Stimulated activated CD4-positive, alpha-beta T cell treated with anti-CD3 and anti-CD28 coated beads, Interleukin-1b, Interleukin-23, amount 100 ng/mL, for 24 hours (primary cell): ENCODE data around the gene TGM1.

Experiments used
- DNase-seq, 4 experiments: peaks; one replicate each; pipeline ENCODE4 v3.0.0-alpha.2; 2020; ENCODE audit warnings: low read depth in 4 of 4, low spot score in 1 of 4

TGM1 gene

GRCh38 chr14:24292118-24292807 is 29.3 kb upstream of the TGM1 start:
- no peak for DNase-seq

DNA sequence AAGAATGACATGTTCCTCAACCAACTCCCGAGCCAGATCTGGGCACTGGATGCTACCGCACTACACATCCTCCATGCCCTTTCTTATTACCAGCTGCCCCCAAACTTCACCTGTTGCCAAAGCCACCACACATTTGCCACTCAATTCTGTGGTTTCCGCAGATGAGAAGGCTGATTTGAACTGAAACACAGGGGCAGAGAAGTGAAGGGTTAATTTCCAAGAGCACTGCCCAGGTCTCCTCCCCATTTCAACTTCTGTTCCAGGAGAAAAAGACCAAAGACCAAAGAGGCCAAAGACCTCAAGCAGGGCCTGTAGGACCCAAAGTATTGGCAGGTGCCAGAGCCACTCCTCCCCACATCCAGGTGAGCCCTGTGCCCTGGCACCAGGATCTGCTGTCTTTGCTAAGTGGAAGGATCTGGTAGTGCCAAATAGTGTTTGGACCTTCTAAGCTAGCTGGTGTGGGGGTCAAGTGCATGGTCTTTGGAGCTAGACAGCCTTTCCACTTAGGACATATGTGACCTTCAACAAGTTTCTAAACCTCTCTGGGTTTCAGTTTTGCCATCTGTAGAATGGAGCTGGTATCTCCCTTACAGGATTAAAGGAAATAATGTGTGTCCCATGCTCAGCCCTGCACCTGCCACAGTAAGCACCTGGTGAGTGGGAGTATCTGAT is 28.6 kb upstream of the TGM1 start:
- DNase-seq = no peak

DNA sequence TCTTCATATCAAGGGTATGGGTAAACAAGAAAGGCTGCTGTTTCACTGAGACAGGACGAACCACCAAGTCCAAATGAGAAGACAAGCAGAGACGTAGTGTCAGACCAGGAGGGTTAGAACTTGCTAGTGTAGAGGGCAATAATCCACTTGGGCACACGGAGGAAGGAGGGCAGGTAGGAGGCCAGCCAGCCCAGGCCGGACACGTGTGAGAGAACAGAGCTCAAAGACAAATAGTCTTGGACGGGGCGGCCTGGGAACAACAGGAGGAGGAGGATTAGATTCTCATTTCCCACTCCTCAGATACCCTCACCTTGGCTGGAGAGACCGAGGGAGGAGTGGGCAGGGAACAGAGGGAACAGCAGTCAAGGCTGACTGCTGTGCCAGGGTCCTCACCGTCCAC is 27.8 kb upstream of the TGM1 start:
- no peak for DNase-seq

DNA sequence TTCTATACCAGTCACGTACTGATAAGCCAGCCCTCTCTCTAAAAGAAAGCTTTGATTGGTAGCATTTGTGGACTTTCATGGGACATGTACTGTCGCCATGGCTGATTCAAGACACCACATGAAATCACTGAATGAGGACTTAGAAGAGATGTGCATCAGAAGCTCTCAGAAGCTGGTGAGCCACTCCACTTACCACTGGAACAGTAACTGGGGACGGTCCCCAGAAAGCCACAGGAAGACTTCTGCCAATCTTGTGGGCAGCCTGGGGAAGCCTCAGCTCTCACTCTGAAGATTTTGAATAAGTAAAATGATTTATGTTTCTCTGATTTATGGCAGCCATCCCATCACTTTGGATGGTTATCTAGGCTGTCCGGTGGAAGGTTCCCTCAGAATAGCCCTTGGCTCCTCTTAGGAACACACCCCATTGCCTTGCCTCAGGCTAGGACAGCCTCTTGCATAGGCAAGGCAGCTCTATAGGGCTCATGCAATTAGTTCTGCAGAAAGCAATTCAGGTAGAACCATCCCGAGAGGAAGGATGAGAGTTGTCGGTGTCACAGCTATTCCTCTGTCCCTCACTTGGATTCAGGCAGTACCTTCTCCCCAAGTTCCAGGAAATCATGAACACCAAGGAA is 26.8 kb upstream of the TGM1 start:
- DNase-seq = peak in 2 of 4 experiments; percentile 48 to 58

DNA sequence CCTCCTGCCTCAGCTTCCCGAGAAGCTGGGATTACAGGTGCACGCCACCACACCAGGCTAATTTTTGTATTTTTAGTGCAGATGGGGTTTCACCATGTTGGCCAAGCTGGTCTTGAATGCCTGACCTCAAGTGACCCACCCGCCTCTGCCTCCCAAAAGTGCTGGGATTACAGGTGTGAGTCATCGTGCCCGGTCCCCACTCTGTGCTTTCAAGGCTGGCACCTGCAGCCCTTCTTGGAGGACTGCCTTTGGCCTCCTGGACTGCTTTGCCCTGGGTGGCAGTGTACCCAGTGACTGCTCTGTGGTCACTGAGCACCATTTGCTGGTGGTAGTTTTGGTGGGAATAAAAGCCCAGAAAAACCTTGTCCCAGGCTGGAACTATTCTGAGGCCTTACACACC is 24.0 kb upstream of the TGM1 start:
- no peak for DNase-seq

DNA sequence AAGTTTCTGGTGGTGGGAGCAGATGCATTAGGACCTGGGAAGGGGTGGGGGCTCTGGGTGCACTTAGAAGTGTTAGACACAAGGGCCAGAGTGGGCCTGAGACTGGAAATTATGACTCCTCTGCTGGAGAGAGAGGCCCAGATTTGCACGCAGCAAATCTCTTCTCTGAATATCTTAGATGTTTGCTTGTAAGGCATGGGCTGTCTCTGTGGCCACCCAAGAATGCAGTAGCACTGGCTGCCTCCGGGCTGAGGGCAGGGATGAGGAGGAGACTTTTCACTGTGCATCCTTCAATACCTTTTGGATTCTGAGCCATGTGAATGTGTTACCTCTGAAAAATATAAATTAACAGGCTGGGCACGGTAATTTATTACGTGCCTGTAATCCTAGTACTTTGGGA is 22.4 kb upstream of the TGM1 start:
- no peak for DNase-seq

- no peak for DNase-seq
These were observed 21.6 kb upstream of the TGM1 start for GRCh38 chr14:24284501-24285035.

- DNase-seq = no peak
These were observed 21.0 kb upstream of the TGM1 start for GRCh38 chr14:24283796-24284460.

DNA sequence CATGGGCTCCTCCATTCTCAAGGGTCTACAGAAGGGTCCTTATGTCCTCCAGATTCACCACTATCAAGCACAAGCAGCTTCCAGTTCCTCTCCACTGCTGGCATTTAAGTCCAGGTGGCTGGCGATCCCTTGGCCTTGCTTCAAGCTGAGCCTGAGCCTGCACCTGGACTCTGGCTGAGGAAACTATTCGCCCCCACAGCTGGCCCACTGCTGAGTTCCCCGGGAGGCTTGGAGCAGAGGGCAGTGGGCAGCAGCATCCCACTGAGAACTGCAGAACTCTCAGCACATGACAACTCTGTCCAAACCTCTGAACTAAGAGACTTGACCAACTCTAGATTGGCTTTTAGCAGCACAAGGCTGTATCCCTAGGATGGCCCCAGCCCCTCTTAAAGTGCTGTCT is 19.8 kb upstream of the TGM1 start:
- DNase-seq = no peak

GRCh38 chr14:24281636-24282035 is 18.7 kb upstream of the TGM1 start:
- DNase-seq = no peak

DNA sequence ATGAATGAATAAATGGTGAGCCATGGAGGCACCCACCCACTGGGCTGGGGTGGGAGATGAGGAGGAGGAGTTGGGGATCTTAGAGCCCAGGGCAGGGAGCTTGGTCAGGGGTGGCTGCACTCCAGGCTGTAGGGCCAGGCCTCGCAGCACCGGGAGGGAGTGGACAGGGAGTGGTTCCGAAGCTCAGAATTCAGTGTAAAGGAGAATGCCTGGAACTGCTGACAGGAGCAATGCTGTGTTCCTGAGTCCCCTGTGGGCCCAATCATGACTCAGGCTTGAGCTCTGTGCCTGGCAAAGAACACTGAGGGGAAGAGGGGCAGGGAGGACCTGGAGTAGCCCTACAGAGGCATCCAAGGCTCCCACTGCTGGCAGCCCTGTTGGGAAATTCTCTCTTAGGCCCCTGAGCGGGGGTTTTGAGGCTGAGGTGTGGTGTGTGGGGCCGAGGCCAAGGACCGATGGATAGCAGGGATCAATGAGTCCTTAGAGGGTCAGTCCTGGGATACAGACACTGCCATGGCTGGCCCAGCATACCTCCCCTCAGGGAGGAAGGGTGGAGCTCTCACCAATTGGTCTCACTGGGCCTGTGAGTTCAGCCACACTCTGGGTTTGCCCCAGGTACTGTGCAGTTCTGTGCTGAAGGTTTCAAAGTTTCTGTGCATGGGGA is 18.0 kb upstream of the TGM1 start:
- DNase-seq = no peak

GRCh38 chr14:24279301-24280186 is 16.6 kb upstream of the TGM1 start:
- peak in 3 of 4 experiments; percentile 35 to 58 (median 36) for DNase-seq

GRCh38 chr14:24278424-24278823 is 15.4 kb upstream of the TGM1 start:
- no peak for DNase-seq

DNA sequence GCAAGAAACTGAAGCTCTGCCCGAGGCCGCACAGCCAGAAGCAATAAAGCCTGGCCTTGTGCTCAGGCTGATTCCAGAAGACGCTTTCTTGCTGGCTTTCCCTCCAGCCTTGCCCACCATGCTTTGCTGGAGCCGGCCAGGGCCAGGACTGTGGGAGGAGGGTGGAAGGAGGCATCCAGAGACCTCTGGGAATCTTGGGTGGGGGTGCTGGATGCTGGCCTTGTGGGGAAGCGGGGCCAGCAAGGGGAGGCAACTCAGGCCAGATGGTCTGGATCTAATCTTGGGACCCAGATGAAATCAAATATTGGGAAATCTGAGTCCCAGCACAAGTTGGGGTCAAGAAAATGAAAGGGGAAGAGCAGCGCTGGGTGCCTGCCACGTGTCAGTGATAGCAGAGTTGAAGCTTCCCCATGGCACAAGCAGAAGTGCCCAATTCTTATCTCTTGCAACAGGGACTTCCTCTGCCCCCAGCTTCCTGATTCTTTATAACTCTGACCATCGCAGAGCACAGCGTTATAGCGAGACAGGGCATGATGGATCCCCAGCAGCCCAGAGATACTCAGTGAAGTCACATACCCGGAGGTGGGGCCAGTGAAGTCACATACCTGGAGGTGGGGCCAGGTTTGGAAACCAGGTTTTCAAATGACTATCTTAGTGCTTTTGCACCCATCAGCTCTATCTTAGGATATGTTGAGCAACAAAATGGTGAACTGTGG is 14.8 kb upstream of the TGM1 start:
- no peak for DNase-seq

DNA sequence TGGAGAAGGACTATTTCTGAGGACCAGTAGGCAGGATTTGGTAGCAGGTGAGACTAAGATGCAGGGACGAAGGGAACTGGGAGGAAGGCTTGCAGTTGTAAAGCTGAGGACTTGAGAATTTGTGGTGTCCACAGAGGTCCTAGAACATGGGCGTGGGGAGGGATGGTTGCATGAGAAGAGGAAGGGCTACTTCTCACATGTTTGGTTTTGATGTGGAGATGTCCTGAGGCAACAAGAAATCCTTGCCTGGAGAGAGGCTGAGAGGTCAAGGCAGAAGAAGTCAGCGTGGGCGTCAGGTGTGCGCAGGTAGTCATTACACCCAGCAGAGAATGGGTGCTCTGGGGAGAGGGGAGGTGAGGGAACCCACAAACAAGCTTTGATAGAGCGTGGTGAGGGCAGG is 14.1 kb upstream of the TGM1 start:
- DNase-seq = no peak

- peak in 2 of 4 experiments; percentile 19 to 36 for DNase-seq
These were observed 11.1 kb upstream of the TGM1 start for GRCh38 chr14:24274101-24274543.

GRCh38 chr14:24273422-24273998 is 10.5 kb upstream of the TGM1 start:
- no peak for DNase-seq

DNA sequence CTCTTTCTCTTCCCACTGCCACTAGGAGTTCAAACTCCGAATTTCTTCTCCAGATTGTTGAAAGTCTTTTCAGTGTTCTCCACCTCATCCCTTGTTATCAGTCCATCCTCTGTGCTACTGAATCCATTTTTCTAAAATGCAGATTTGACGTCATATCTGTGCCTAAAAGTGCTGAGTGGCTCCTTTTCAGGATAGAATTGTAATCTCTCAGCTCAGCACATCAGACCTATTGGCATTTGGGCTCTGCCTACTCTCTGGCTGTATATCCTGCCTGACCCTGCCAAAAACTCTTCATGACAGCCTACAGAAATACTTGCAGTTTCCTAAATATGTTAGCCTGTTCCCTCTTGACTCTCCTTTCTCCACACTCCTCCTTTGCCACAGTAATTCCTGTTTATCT is 9.5 kb upstream of the TGM1 start:
- no peak for DNase-seq

DNA sequence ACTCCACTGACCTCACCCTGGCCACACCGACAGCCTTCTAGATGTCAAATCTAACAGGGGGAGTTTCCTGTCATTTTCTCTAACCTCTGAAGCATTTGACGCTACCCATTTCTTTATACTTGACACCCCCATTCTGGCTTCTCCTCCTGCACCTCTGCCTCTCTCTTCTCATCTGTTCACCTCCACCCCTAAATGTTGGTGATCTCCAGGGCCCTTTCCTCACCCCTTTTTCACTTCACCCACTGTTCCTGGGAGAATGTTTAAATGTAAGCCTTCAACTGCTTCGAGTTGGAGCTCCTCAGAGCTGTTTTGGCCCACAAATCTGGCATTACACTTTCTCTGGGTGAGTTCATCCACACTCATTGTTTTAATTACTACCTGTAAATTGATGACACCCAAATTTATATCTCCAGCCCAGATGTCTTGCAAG is 8.9 kb upstream of the TGM1 start:
- no peak for DNase-seq
